ENCODE results near the gene IL1RAP. TPM values are rescaled to one million over a fixed set of nuclear protein-coding genes. Genes with fewer than 3 reads are reported as not detected.

The IL1RAP gene
- total and polyA plus RNA-seq, 7 donors: 0.70 to 6.3 (median 4.0) TPM

- H3K27ac ChIP-seq: no peak overlapping the region
Observed at GRCh38 chr3:190504354-190505125, 9.3 kb upstream of the IL1RAP start.

GRCh38 chr3:190505381-190506003, 8.4 kb upstream of the IL1RAP start:
- Histone ChIP-seq H3K9me3 (no peaks in the 10 kb centered on the region), H3K4me1 (no peaks in the 10 kb centered on the region), H3K27me3 (ENCODE audit: insufficient read depth in 3 of 3, low read length in 2 of 3) (no peaks in the 10 kb centered on the region), H3K36me3 (ENCODE audit: insufficient read depth in 1 of 2, low read depth in 1 of 2) (no peaks in the 10 kb centered on the region), H3K4me3 (no peak overlapping the region), H3K27ac (no peak overlapping the region)
- ATAC-seq (no peak), DNase-seq (no peak)
- intact Hi-C loops (cut with DNase I): no loop called here
- 75 to 86% (median 77%) methylated on average over 3 of the region's 3 CpGs for WGBS, 3 donors
- no peak for TF ChIP-seq CTCF (IDR thresholded peaks at IDR 0.05)

More at GRCh38 chr3:190504354-190505125, 9.3 kb upstream of the IL1RAP start:
- Histone ChIP-seq H3K27me3 (ENCODE audit: insufficient read depth in 3 of 3, low read length in 2 of 3) (no peaks in the 10 kb centered on the region), H3K9me3 (no peaks in the 10 kb centered on the region), H3K4me1 (no peaks in the 10 kb centered on the region), H3K4me3 (no peak overlapping the region), H3K36me3 (ENCODE audit: insufficient read depth in 1 of 2, low read depth in 1 of 2) (no peaks in the 10 kb centered on the region)
- ATAC-seq (peak in 1 of 4 donors; percentile 36), DNase-seq (no peak)
- 58 to 63% (median 60%) methylated on average over 4 of the region's 4 CpGs for WGBS, 3 donors
- no peak for TF ChIP-seq CTCF (IDR thresholded peaks at IDR 0.05)
- intact Hi-C loops (cut with DNase I): no loop called here

GRCh38 chr3:190506271-190506670, 7.6 kb upstream of the IL1RAP start:
- 96 to 100% (median 99%) methylated on average over 4 of the region's 4 CpGs for WGBS, 3 donors
- DNase-seq: no peak
- no peak for TF ChIP-seq CTCF (IDR thresholded peaks at IDR 0.05)
- Histone ChIP-seq H3K4me3 (no peak overlapping the region), H3K4me1 (no peaks in the 10 kb centered on the region), H3K27ac (no peak overlapping the region), H3K27me3 (ENCODE audit: insufficient read depth in 3 of 3, low read length in 2 of 3) (no peaks in the 10 kb centered on the region), H3K9me3 (no peaks in the 10 kb centered on the region), H3K36me3 (ENCODE audit: insufficient read depth in 1 of 2, low read depth in 1 of 2) (no peaks in the 10 kb centered on the region)
- no peak for ATAC-seq
- intact Hi-C loops (cut with DNase I): no loop called here

- no peak for TF ChIP-seq CTCF (IDR thresholded peaks at IDR 0.05)
- ATAC-seq (no peak), DNase-seq (no peak)
- no peaks in the 10 kb centered on the region for H3K27me3 ChIP-seq (ENCODE audit: insufficient read depth in 3 of 3, low read length in 2 of 3)
- 95 to 98% (median 96%) methylated on average over 3 of the region's 3 CpGs for WGBS, 3 donors
- H3K4me3 ChIP-seq: no peak overlapping the region
- H3K9me3 ChIP-seq: no peaks in the 10 kb centered on the region
- intact Hi-C loops (cut with DNase I): no loop called here
- no peak overlapping the region for H3K27ac ChIP-seq
- peaks cover 8% of the 10 kb centered on the region for H3K4me1 ChIP-seq
- H3K36me3 ChIP-seq (ENCODE audit: insufficient read depth in 1 of 2, low read depth in 1 of 2): no peaks in the 10 kb centered on the region
Observed at GRCh38 chr3:190512666-190513065, 1.2 kb upstream of the IL1RAP start.
